HUES48 (cell line): ENCODE measurements around the gene HTR3B.

Source experiments
- H3K27ac ChIP-seq: one replicate; pipeline ENCODE4 v1.7.0; 2013; ENCODE audit warnings: low read depth, low read length, inconsistent platforms
- H3K27me3 ChIP-seq: 2 replicates; pipeline ENCODE4 v1.6.1; 2013; ENCODE audit warnings: mild to moderate bottlenecking, low read length; ENCODE audit not compliant: control insufficient read depth, insufficient read depth
- H3K36me3 ChIP-seq: 2 replicates; pipeline ENCODE4 v1.6.1; 2013; ENCODE audit warnings: low read length; ENCODE audit not compliant: control insufficient read depth, insufficient read depth
- H3K4me1 ChIP-seq: 2 replicates; pipeline ENCODE4 v1.6.1; 2013; ENCODE audit warnings: mild to moderate bottlenecking, low read length; ENCODE audit not compliant: control insufficient read depth, insufficient read depth
- H3K4me3 ChIP-seq: 2 replicates; pipeline ENCODE4 v1.5.1; 2013; ENCODE audit warnings: mild to moderate bottlenecking, low read depth, low read length
- H3K9ac ChIP-seq: 2 replicates; pipeline ENCODE4 v1.6.1; 2013; ENCODE audit warnings: mild to moderate bottlenecking, low read depth, low read length, moderate library complexity
- H3K9me3 ChIP-seq: 2 replicates; pipeline ENCODE4 v1.6.1; 2013; ENCODE audit warnings: low read length; ENCODE audit not compliant: control insufficient read depth, insufficient read depth

The HTR3B gene

DNA sequence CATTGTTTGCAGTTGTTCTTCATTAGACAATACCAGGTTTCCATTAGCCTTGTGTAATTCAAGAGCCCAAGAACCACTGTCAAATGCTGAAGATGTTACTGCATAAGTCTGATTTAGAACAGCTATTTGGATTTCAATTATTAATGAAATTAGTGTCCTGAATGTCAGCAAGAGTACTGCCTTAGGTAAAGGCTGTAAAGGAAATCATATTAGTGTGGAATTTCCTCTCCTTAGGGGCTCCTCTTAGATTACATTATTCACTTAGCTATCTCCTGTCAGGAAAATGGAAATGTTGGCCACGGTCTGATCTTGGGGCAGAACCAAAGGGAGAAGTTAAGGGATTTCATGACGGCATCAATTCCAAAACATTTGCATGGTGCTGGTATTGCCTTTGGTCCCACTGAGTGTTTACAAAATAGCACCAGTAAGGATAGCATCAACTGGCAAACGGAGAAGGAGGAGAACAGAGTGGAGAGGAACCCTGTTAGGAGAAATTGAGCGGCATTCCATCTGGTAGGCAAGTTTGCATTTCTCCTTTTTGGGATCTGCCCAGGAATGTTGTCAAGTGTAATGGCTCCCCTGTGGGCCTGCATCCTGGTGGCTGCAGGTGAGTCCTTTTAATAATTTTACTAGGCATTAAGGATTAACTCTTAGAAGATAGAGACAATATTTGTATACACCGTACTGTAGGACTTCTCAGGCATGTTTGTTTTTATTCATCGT, at the start of gene HTR3B:
TSS of gene HTR3B (plus strand) at position 418 of the 723 bp plus-strand sequence. CDS start at position 556, 138 bp downstream.
- Histone ChIP-seq H3K36me3 (no peaks in the 10 kb centered on the region), H3K9me3 (no peaks in the 10 kb centered on the region), H3K27me3 (no peaks in the 10 kb centered on the region), H3K9ac (no peak within 1 kb of the TSS), H3K27ac (no peak within 1 kb of the TSS), H3K4me1 (peaks cover 15% of the 10 kb centered on the region; the same call in 1 of the 2 replicates), H3K4me3 (no peak within 1 kb of the TSS)

GRCh38 chr11:113855803-113856202, 48.8 kb upstream of the HTR3B start:
- no peak overlapping the region for H3K4me3 ChIP-seq
- H3K9ac ChIP-seq, result no peak overlapping the region
- peaks cover 51% of the 10 kb centered on the region for H3K4me1 ChIP-seq
- no peaks in the 10 kb centered on the region for H3K9me3 ChIP-seq
- no peaks in the 10 kb centered on the region for H3K27me3 ChIP-seq
- H3K36me3 ChIP-seq, result peaks cover 29% of the 10 kb centered on the region
- no peak overlapping the region for H3K27ac ChIP-seq

DNA sequence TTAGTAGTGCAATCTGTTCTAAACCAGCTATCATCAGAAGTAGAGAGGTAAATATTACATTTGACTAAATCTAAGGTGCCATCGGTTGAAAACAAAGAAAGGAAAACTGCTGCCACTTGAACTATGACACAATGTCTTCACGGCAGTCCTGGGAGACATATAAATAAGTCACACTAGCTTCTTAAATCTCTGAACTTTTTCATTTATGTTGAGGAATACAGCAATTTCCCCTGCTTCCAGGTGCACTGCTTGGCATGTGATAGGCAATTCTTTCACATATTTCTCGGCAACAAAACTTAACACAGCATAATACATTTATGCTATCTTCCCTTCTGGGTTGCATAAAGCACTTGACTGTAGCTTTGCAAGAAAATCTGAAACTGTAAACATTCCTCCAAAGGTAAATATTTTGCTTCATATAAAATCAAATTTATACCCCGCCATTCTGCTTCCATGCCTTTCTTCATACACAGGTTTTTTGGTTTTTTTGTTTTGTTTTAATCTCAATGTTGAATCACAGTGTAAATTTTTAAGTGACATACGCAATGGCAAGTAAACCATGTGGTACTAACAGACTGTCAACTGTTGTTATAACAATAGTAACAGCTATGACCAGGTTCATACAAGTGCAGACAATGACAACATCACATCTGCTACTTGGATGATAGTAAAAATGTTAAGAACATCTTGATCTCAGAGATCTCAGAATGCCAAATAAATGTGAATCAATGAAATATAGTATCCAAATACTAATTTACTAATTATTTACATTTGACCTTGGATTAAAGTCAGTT, 47.4 kb upstream of the HTR3B start:
- H3K4me1 ChIP-seq, result peaks cover 60% of the 10 kb centered on the region
- H3K27me3 ChIP-seq, result no peaks in the 10 kb centered on the region
- peak overlapping the region; percentile 22 for H3K27ac ChIP-seq
- no peak overlapping the region for H3K4me3 ChIP-seq
- H3K9me3 ChIP-seq, result no peaks in the 10 kb centered on the region
- peaks cover 17% of the 10 kb centered on the region for H3K36me3 ChIP-seq
- H3K9ac ChIP-seq, result no peak overlapping the region

- Histone ChIP-seq H3K4me3 (0 out of 2 replicates have a peak overlapping the region, but pooled peaks have one; percentile 9), H3K36me3 (peaks cover 5% of the 10 kb centered on the region), H3K27me3 (no peaks in the 10 kb centered on the region), H3K27ac (peak overlapping the region; percentile 90), H3K4me1 (peaks cover 65% of the 10 kb centered on the region), H3K9ac (peak overlapping the region; percentile 45; the same call in 1 of the 2 replicates), H3K9me3 (no peaks in the 10 kb centered on the region)
Measured at GRCh38 chr11:113859665-113860064, 44.9 kb upstream of the HTR3B start.

GRCh38 chr11:113862435-113862834, 42.2 kb upstream of the HTR3B start:
- H3K9me3 ChIP-seq, result no peaks in the 10 kb centered on the region
- peaks cover 45% of the 10 kb centered on the region for H3K4me1 ChIP-seq
- H3K4me3 ChIP-seq, result no peak overlapping the region
- H3K36me3 ChIP-seq, result peaks cover 31% of the 10 kb centered on the region
- no peaks in the 10 kb centered on the region for H3K27me3 ChIP-seq
- H3K9ac ChIP-seq, result peak overlapping the region; percentile 3; the same call in 1 of the 2 replicates
- peak overlapping the region; percentile 67 for H3K27ac ChIP-seq

GRCh38 chr11:113864410-113864809, 40.2 kb upstream of the HTR3B start:
- Histone ChIP-seq H3K27me3 (no peaks in the 10 kb centered on the region), H3K9ac (no peak overlapping the region), H3K4me3 (no peak overlapping the region), H3K36me3 (peaks cover 50% of the 10 kb centered on the region), H3K27ac (no peak overlapping the region), H3K9me3 (no peaks in the 10 kb centered on the region), H3K4me1 (peaks cover 29% of the 10 kb centered on the region)

DNA sequence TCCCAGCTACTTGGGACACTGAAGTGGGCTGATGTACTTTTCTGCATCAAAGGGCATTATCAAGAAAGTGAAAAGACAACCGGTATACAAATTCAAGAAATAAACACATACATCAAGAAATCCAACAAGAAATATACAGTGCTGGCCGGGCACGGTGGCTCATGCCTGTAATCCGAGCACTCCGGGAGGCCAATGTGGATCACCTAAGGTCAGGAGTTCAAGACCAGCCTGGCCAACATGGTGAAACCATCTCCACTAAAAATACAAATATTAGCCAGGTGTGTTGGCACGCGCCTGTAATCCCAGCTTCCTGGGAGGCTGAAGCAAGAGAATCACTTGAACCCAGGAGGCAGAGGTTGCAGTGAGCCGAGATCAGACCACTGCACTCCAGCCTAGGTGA, 38.7 kb upstream of the HTR3B start:
- Histone ChIP-seq H3K27me3 (no peaks in the 10 kb centered on the region), H3K9me3 (no peaks in the 10 kb centered on the region), H3K4me1 (peaks cover 21% of the 10 kb centered on the region), H3K27ac (no peak overlapping the region), H3K9ac (no peak overlapping the region), H3K4me3 (no peak overlapping the region), H3K36me3 (peaks cover 61% of the 10 kb centered on the region)

DNA sequence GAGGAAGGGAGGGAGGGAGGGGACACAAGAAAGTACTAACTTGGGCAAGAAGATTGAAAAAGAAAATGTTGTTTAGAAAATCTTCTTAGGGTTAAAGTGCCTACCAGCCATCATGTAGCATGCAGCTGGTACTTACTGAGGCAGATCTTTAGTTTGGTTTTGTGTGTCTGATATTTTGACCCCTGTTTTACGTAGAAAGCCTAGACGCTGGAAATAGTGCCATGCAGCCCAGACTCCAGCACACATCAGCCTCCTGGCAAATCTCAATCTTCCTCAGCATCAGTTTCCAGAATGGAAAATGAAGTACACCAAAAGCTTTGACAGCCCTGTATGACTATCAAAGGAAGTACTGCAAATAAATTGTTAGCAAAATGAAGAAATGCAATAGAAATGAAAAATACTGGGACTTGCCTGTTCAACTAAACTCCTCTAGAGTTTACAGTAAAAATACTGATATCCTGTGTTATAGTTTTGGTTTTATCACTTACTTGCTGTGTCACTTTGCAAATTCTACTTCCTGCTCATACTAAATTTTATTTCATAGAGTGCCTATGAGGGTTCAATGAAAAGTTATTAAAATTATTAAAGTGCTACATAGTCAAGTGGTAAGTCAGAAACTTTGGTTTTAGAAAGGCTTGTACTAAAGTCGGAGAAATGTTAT, 36.6 kb upstream of the HTR3B start:
- Histone ChIP-seq H3K27me3 (no peaks in the 10 kb centered on the region), H3K36me3 (peaks cover 82% of the 10 kb centered on the region), H3K4me3 (no peak overlapping the region), H3K9me3 (no peaks in the 10 kb centered on the region), H3K27ac (no peak overlapping the region), H3K9ac (no peak overlapping the region), H3K4me1 (peaks cover 16% of the 10 kb centered on the region)

DNA sequence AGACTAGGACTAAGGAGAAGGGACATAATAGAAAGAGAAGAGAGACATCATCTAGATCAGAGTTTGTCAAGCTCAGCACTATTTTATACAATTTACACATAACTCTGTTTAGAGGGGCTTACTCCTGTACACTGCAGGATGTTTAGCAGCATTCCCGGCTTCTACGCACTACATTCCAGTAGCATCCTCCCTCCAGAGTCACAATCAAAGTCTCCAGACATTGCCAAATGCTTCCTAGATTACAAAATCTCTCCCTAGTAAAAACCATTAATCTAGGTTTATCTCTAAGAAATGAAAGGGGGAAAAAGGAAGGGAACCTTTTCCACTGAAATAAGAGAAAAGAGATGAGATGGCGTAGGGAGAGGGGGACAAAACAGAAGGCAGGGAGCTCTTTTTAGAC, 33.3 kb upstream of the HTR3B start:
- H3K4me1 ChIP-seq, result peaks cover 24% of the 10 kb centered on the region
- no peaks in the 10 kb centered on the region for H3K9me3 ChIP-seq
- peaks cover 64% of the 10 kb centered on the region for H3K36me3 ChIP-seq
- no peak overlapping the region for H3K9ac ChIP-seq
- H3K27ac ChIP-seq, result no peak overlapping the region
- H3K27me3 ChIP-seq, result no peaks in the 10 kb centered on the region
- no peak overlapping the region for H3K4me3 ChIP-seq

DNA sequence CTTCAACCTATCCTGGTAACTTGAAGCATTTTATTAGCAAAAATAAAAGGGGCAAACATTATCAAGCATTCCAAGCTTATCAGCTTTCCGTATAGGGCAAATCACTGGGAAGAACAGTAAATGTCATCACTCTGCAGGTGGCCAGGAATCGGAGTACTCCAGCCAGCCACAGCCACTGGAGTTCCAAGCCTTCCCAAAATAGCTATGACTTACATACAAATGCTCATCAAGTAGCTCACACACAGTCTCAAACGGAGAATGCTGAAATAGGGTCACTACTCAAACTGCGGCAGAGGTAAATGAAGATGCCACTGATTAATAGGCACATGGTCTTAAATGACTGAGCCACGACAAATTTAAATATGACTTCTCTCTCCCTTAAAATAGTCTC, 31.4 kb upstream of the HTR3B start:
- Histone ChIP-seq H3K27ac (peak overlapping the region; percentile 9), H3K9ac (no peak overlapping the region), H3K36me3 (peaks cover 46% of the 10 kb centered on the region), H3K4me3 (peak overlapping the region; percentile 91), H3K27me3 (no peaks in the 10 kb centered on the region), H3K9me3 (no peaks in the 10 kb centered on the region), H3K4me1 (peaks cover 24% of the 10 kb centered on the region)
